BJ (cell line): ENCODE data around the gene LUZP2. TPM values are rescaled to one million over a fixed set of nuclear protein-coding genes. Genes with fewer than 3 reads are reported as not detected.

Source experiments
- CTCF ChIA-PET: fragments of 350-600 bp; formaldehyde crosslinking; extraction: SDS; loops from one replicate; lab custom pipeline; 2021; ENCODE audit warnings: antibody characterized with exemption, inconsistent platforms; lab: Yijun Ruan, JAX
- POLR2A ChIA-PET: fragments of 300-600 bp; sonication (Branson Sonifier 250); formaldehyde crosslinking; extraction: SDS; loops from one replicate; lab custom pipeline; 2021; ENCODE audit warnings: antibody characterized with exemption; lab: Charles Lee
- DNase-seq: peaks from one replicate; pipeline ENCODE4 v3.0.0-alpha.2; 2011; ENCODE audit warnings: low read depth
- H3K27me3 ChIP-seq: 2 replicates; pipeline ENCODE4 v1.6.0; 2011; ENCODE audit warnings: low read length; ENCODE audit not compliant: control insufficient read depth, insufficient read depth
- H3K36me3 ChIP-seq: 2 replicates; pipeline ENCODE4 v1.5.1; 2011; ENCODE audit warnings: low read length; ENCODE audit not compliant: control insufficient read depth, insufficient read depth
- H3K4me3 ChIP-seq: 2 replicates; pipeline ENCODE4 v1.5.1; 2011; ENCODE audit warnings: low read depth, mild to moderate bottlenecking, control low read depth, low read length
- polyA plus RNA-seq: library from polyadenylated mRNA; depleted of rRNA; stranded (reverse); fragments of >200 nt; gene quantifications from 2 replicates; pipeline ENCODE4 v1.2.3, GENCODE V29; 2011
- TF ChIP-seq, protein P1 (sequence below): IDR thresholded peaks from 2 replicates; pipeline ENCODE4 v1.5.1; 2011; ENCODE audit warnings: low read depth, mild to moderate bottlenecking, control low read depth, inconsistent platforms, low read length, moderate library complexity; ENCODE audit not compliant: insufficient read depth

LUZP2 gene
- polyA plus RNA-seq, 1 experiment = 0.05 TPM

DNA sequence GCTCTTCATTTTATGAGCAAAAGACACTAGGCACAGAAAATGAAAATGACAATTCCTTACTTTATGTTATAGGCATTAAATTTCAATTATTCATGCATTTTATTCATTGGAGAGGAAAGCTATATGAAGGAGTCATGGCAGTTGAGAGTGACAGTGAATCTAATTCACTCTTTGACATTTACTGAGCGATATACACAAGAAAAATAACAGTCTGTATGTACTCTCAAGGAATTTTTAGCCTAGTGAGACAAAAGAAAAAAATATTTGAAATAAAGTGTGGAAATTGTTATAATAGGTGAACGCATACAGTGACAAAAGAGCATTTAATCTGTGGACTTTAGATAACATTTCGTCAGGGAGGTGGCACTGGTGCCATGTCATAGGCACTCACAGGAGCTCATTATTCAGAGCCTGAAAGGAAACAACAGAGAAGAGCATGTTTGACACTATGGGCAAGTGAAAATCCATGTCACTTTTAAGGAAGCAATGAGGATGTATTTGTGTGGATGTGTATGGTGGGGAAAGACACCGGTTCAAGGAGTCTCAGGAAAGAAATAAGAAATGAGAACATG lies 323.1 kb downstream of the LUZP2 start:
- Histone ChIP-seq H3K27me3 (no peaks in the 10 kb centered on the region), H3K36me3 (no peaks in the 10 kb centered on the region), H3K4me3 (no peak overlapping the region)
- TF ChIP-seq, protein P1, sequence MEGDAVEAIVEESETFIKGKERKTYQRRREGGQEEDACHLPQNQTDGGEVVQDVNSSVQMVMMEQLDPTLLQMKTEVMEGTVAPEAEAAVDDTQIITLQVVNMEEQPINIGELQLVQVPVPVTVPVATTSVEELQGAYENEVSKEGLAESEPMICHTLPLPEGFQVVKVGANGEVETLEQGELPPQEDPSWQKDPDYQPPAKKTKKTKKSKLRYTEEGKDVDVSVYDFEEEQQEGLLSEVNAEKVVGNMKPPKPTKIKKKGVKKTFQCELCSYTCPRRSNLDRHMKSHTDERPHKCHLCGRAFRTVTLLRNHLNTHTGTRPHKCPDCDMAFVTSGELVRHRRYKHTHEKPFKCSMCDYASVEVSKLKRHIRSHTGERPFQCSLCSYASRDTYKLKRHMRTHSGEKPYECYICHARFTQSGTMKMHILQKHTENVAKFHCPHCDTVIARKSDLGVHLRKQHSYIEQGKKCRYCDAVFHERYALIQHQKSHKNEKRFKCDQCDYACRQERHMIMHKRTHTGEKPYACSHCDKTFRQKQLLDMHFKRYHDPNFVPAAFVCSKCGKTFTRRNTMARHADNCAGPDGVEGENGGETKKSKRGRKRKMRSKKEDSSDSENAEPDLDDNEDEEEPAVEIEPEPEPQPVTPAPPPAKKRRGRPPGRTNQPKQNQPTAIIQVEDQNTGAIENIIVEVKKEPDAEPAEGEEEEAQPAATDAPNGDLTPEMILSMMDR = no peak
- ChIA-PET POLR2A (no interaction called here), CTCF (no interaction called here)
- DNase-seq = no peak

DNA sequence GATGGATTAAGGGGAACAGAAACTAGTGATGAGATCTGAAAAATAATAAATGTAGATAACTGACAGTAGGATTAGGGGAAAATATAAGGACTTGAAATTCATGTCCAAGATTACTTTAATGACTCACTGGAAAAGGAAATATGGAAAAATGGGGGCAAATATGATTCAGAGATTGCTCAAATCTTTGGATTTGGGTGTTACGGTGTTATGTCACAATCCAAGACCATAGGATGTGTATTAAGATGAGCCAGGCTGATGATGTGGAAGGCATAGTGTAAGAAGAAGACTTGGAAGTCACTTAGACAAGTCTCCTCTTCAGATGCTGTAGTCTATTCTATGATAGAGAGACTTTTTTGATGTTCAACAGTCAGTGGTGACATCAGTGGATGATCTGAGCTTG lies 323.7 kb downstream of the LUZP2 start:
- ChIA-PET CTCF (no interaction called here), POLR2A (no interaction called here)
- H3K4me3 ChIP-seq = no peak overlapping the region
- DNase-seq = no peak
- TF ChIP-seq, protein P1 = no peak
- H3K36me3 ChIP-seq = no peaks in the 10 kb centered on the region
- no peaks in the 10 kb centered on the region for H3K27me3 ChIP-seq

DNA sequence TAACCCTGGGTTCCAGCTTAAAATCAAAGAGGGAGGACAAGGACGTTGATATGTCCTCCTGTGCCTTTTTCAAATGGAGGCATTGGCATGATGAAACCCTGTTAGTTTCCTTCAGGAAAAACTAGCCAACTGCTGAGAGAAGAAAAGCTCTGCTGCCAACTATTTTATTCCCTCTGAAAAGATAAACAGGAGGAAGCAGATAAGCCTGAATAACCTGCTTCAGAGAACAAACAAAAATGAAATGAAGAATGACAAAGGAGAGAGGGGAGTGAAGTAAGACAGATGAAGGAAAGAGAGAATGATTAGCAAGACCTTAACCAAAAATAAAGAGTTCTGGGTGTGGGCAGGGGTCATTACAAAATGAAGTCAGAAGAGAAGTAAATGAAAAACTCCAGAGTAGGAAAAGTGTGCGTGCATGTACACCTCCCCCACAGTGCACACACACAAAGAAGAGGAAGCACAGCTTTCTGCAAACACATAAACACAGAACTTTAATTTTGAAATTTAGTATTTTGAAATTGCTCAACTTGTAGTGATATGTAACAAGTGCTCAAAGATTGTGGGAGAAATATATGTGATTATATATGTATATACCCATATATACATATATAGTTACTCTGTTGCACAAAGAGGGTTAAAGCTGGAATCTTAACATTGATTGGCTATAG lies 332.2 kb downstream of the LUZP2 start:
- POLR2A ChIA-PET = no interaction called here

DNA sequence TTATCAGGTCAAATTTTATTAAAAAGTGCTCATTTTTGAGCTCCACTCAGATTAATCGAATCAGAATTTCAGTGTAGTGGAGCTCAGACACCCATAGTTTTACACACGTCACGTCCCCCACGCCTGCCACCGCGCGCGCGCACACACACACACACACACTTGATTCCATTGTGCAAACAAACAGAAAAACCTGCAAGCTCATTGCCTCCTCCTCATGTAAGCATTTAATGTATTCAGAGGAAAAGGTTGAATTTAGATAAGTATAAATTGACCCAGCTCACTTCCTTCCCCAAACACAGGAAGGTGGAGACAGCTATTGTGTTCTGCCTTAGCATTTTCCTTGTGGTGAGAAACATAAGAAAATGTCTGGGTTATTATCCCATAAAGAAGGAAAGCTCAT lies 336.7 kb downstream of the LUZP2 start:
- TF ChIP-seq, protein P1 = no peak

More for the DNA sequence above, 332.2 kb downstream of the LUZP2 start:
- Histone ChIP-seq H3K36me3 (no peaks in the 10 kb centered on the region), H3K27me3 (no peaks in the 10 kb centered on the region), H3K4me3 (no peak overlapping the region)
- CTCF ChIA-PET = no interaction called here
- TF ChIP-seq, protein P1 = no peak
- DNase-seq = no peak

DNA sequence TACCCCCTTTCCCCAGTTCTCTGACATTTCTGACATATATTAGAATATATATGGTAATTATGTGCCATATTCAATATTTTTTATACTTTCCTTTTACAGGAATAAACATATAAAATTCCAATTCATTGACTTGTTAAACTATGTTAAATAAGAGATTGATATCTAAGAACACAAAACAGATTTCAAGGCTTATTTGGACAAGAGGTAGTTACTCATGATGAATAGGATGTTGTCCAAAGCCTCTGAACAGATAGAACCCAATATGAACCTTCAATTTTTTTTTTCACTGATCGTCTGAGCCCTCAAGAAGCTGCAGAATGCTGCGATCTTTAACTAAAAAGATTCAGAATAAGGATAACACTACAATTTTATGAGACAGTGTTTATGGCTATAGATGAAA lies 340.3 kb downstream of the LUZP2 start:
- ChIA-PET POLR2A (no interaction called here), CTCF (no interaction called here)
- Histone ChIP-seq H3K4me3 (no peak overlapping the region), H3K36me3 (no peaks in the 10 kb centered on the region), H3K27me3 (no peaks in the 10 kb centered on the region)
- TF ChIP-seq, protein P1 = no peak
- DNase-seq = no peak

More for the DNA sequence above, 336.7 kb downstream of the LUZP2 start:
- POLR2A ChIA-PET = no interaction called here
- no peak for DNase-seq
- CTCF ChIA-PET = no interaction called here
- Histone ChIP-seq H3K27me3 (no peaks in the 10 kb centered on the region), H3K36me3 (no peaks in the 10 kb centered on the region), H3K4me3 (no peak overlapping the region)
